ENCODE measurements around the gene MT3. TPM values are rescaled to one million over a fixed set of nuclear protein-coding genes. Genes with fewer than 3 reads are reported as not detected.
A peak's percentile ranks its signal among the peaks of the same experiment; 100 is the strongest.

Gene MT3
- polyA plus RNA-seq = not detected

DNA sequence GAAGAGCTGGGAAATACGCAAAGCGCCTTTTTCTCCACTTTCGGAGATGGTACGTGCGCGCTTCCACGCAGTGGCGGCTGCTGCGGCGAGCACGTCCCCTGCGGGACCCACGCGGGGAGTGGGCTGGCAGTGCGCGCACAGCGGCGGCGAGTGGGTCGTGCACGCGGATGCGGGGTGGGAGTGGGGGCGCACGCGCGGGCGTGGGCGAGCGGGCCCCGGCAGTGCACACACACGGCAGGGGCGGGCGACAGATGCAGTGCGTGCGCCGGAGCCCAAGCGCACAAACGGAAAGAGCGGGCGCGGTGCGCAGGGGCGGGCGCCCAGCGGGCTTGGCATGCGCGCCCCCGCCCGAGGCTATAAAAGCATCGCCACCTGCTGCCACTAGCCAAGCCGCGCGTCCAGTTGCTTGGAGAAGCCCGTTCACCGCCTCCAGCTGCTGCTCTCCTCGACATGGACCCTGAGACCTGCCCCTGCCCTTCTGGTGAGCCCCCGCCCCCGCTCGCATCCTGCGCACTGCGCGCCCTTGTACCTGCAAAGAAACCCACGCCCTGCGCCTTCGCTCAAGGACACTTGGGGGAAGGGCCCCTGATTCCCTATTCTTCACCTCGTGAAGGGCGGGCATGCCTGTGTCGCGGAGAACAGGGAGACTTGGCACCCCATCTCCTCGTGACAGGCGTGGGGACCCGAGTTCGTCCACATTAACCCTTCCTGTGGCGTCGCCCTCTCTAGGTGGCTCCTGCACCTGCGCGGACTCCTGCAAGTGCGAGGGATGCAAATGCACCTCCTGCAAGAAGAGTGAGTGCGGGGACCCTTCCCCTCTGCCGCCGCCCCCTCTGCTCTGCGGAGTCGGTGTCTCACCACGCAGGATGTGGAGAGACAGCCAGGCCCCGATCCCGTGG is at the start of gene MT3:
Gene MT3, plus strand, starts transcription at position 388 of the 899 bp plus-strand sequence. Its CDS starts 63 bp downstream, at position 451.
- peaks cover 0 to 4% (median 3%) of the 10 kb centered on the region in 3 donors for H3K4me1 Mint-ChIP-seq
- peaks cover 2% of the 10 kb centered on the region for H3K36me3 Mint-ChIP-seq
- no peak within 1 kb of the TSS for H3K27ac Mint-ChIP-seq
- H3K9me3 Mint-ChIP-seq = peaks cover 0 to 3% (median 0%) of the 10 kb centered on the region in 3 donors
- peaks cover 40% of the 10 kb centered on the region for H3K27me3 Mint-ChIP-seq
- H3K4me3 Mint-ChIP-seq = peak within 1 kb of the TSS in 3 of 4 donors; percentile 49 to 83 (median 75)

GRCh38 chr16:56539656-56540055 is 49.7 kb upstream of the MT3 start:
- peaks cover 11% of the 10 kb centered on the region for H3K27me3 Mint-ChIP-seq
- no peak overlapping the region for H3K4me3 Mint-ChIP-seq
- H3K9me3 Mint-ChIP-seq = peaks cover 0 to 2% (median 0%) of the 10 kb centered on the region in 3 donors
- H3K4me1 Mint-ChIP-seq = no peaks in the 10 kb centered on the region
- peaks cover 3% of the 10 kb centered on the region for H3K36me3 Mint-ChIP-seq
- no peak overlapping the region for H3K27ac Mint-ChIP-seq

DNA sequence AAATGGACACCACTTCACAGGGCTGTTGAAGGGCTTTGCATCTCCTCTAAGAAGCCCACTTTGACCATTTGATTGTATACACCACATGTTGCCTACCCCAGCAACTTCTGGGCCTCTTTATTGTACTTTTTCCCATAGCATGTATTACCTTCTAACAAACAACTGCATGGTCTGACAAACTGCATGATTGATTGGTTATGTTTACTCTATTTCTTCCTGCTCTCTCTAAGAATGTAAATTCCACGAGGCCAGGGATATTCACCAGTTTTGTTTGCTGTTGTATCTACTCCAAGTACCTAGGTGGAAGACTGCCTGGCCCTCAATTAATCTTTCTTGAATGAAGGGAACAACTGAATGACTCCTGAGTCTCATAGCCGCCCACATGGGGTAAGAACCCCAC is 47.3 kb upstream of the MT3 start:
- H3K9me3 Mint-ChIP-seq = peaks cover 0 to 2% (median 0%) of the 10 kb centered on the region in 3 donors
- H3K4me3 Mint-ChIP-seq = no peak overlapping the region
- peaks cover 6% of the 10 kb centered on the region for H3K27me3 Mint-ChIP-seq
- peaks cover 3% of the 10 kb centered on the region for H3K36me3 Mint-ChIP-seq
- no peak overlapping the region for H3K27ac Mint-ChIP-seq
- H3K4me1 Mint-ChIP-seq = no peaks in the 10 kb centered on the region

DNA sequence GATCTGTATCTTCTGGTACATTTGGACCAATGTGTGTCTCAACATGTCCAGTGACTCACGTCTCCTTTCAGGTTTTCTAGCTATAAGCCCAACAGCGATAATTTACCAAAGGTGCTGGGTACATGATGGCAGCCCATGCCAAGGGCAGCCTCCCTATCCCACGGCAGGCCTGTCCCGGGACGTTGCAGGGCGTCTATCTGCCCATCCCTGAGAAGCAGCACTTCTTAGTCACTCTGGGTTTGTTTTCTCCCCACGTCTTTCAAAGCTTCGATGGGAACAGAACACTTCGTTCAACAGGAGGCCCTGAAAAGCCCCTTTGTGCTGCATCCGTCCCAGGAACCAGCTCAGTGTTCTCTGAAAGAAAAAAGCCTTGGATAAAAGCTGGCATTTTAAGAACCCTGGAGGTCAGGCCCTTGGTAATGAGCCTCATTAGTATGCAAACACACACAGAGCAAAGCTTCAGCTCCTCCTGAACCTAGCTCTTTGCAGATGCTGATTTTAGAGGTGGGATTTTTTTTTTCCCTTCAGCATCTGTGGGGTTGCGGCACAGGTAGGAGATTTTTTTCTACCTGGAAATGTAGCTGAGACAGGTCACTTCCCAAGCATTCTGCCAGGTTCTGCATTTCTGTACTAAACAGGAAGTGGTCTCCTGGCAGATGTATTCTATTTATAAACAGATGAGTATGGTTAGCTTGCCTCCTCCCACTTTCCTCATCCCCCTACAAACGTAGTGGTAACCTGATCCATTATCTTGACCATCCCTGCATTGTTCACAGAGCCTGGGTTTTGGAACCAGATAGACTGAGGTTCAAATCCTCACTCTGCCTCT is 42.0 kb upstream of the MT3 start:
- H3K4me3 Mint-ChIP-seq = no peak overlapping the region
- H3K4me1 Mint-ChIP-seq = peaks cover 6 to 14% (median 8%) of the 10 kb centered on the region in 3 donors
- peaks cover 1% of the 10 kb centered on the region for H3K36me3 Mint-ChIP-seq
- H3K9me3 Mint-ChIP-seq = no peaks in the 10 kb centered on the region
- no peak overlapping the region for H3K27ac Mint-ChIP-seq
- H3K27me3 Mint-ChIP-seq = peaks cover 4% of the 10 kb centered on the region

- no peak overlapping the region for H3K27ac Mint-ChIP-seq
- H3K27me3 Mint-ChIP-seq = peaks cover 5% of the 10 kb centered on the region
- H3K9me3 Mint-ChIP-seq = no peaks in the 10 kb centered on the region
- peaks cover 6 to 14% (median 8%) of the 10 kb centered on the region in 3 donors for H3K4me1 Mint-ChIP-seq
- H3K4me3 Mint-ChIP-seq = no peak overlapping the region
- peaks cover 1% of the 10 kb centered on the region for H3K36me3 Mint-ChIP-seq
Measured at GRCh38 chr16:56547949-56548567, 41.3 kb upstream of the MT3 start.

- Mint-ChIP-seq H3K27ac (no peak overlapping the region), H3K4me1 (peaks cover 8 to 14% (median 9%) of the 10 kb centered on the region in 3 donors), H3K4me3 (no peak overlapping the region), H3K9me3 (no peaks in the 10 kb centered on the region), H3K36me3 (no peaks in the 10 kb centered on the region), H3K27me3 (peaks cover 5% of the 10 kb centered on the region)
Measured at GRCh38 chr16:56549161-56549560, 40.2 kb upstream of the MT3 start.

DNA sequence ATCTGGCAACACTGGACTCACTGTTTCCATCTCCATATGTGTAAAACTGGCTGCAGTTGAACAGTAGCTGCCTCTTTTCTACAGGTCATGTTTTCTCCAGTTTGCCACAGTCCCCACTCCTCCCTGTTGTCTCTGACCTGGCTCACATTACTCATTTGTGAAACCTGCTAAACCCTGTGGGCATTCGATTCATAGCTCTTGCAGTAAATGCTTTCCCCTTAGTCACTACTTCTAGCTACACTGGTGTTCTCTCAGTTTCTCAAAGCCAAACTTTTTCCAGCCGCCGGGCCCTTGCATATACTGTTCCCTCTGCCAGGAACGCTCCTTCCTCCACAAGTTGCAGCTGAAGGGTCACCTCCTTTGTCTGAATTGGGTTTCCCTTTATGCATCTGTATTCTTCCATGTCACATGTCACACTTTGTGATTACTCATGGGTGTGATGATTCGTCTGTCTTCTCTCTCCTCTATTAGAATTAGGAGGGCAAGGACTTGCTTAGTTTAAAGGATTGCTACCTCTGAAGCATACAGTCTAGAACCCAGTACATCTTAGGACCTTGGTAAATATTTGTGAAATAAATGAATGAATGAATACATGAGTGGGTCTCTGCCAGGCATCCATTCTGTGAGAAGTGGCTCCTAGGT is 39.5 kb upstream of the MT3 start:
- no peak overlapping the region for H3K27ac Mint-ChIP-seq

DNA sequence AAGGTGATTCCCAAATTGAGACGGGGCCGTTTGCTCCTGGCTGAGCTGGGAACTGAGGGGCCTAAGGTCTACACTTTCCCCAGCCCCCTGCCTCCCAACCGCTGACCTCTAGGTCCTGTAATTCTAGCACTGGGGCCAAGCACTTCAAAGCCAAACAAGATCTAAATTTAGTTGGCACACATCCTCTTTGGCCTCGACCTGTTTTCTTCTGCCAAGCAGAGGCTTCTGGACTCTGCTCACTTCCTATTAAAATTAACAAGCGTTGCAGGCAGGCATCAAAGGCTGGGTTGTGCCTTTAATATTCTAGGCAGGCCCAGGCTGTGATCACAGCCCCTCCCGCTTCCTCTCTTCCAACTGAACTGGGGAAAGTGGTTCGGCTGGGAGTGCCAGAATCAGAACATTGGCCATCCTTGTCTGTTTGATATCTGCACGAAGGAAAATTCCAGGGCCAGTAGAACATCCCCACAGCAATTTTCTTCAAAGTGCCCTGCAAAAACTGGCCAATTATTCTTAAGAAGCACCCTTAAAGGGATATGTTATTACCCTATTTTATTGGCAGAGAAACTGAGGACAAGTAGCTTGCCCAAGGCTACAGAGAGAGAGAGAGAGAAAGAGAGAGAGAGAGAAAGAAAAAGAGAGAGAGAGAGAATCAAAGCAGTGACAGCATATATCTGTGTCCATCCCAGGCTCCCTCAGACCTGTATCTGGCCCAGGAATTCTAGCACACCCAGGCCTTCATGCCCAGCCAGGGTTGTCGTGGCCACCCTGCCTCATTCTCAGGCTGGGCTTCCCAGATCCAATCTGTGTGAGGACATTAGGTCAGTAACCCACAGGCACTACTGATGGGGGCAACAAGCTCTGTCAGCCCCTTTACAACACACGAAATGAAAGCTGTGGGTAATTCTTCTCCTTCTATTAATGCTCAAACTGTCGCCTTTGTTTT is 37.3 kb upstream of the MT3 start:
- no peak overlapping the region for H3K27ac Mint-ChIP-seq
- H3K9me3 Mint-ChIP-seq = no peaks in the 10 kb centered on the region
- H3K4me1 Mint-ChIP-seq = peaks cover 8 to 14% (median 9%) of the 10 kb centered on the region in 3 donors
- peaks cover 14% of the 10 kb centered on the region for H3K27me3 Mint-ChIP-seq
- no peak overlapping the region for H3K4me3 Mint-ChIP-seq
- H3K36me3 Mint-ChIP-seq = no peaks in the 10 kb centered on the region

More for the DNA sequence above, 39.5 kb upstream of the MT3 start:
- peaks cover 8 to 14% (median 9%) of the 10 kb centered on the region in 3 donors for H3K4me1 Mint-ChIP-seq
- H3K4me3 Mint-ChIP-seq = peak overlapping the region in 1 of 4 donors; percentile 42
- no peaks in the 10 kb centered on the region for H3K9me3 Mint-ChIP-seq
- peaks cover 9% of the 10 kb centered on the region for H3K27me3 Mint-ChIP-seq
- no peaks in the 10 kb centered on the region for H3K36me3 Mint-ChIP-seq

DNA sequence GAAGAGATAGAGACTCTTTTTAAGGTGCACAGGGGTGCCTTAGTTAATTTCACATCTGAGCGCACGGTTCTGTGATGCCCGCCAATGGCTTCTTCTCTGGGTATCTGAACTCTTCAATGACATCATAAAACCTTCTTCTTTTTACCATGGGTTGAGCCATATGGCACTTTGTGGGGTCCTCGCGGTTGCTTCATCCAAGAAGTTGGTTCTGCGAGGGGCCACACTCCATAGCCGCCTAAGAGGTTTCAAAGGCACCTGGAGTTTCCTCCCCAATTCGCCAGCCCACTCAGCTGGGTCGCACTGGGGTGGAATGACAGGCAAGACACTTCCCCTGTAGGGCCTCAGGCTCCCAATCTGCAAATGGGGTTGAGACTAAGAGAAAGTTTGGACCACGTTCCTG is 34.9 kb upstream of the MT3 start:
- Mint-ChIP-seq H3K27ac (peak overlapping the region in 1 of 3 donors; percentile 57), H3K27me3 (peaks cover 19% of the 10 kb centered on the region), H3K9me3 (no peaks in the 10 kb centered on the region), H3K4me1 (peaks cover 0 to 5% (median 3%) of the 10 kb centered on the region in 3 donors), H3K36me3 (no peaks in the 10 kb centered on the region), H3K4me3 (no peak overlapping the region)

- H3K27ac Mint-ChIP-seq = no peak overlapping the region
- no peaks in the 10 kb centered on the region for H3K9me3 Mint-ChIP-seq
- no peak overlapping the region for H3K4me3 Mint-ChIP-seq
- H3K27me3 Mint-ChIP-seq = peaks cover 27% of the 10 kb centered on the region
- peaks cover 1% of the 10 kb centered on the region for H3K36me3 Mint-ChIP-seq
- H3K4me1 Mint-ChIP-seq = peaks cover 0 to 4% (median 0%) of the 10 kb centered on the region in 3 donors
Measured at GRCh38 chr16:56558024-56558747, 31.1 kb upstream of the MT3 start.

GRCh38 chr16:56559109-56559508 is 30.2 kb upstream of the MT3 start:
- Mint-ChIP-seq H3K27ac (no peak overlapping the region), H3K4me1 (peaks cover 0 to 3% (median 0%) of the 10 kb centered on the region in 3 donors), H3K4me3 (no peak overlapping the region), H3K27me3 (peaks cover 27% of the 10 kb centered on the region), H3K36me3 (peaks cover 1% of the 10 kb centered on the region), H3K9me3 (no peaks in the 10 kb centered on the region)

DNA sequence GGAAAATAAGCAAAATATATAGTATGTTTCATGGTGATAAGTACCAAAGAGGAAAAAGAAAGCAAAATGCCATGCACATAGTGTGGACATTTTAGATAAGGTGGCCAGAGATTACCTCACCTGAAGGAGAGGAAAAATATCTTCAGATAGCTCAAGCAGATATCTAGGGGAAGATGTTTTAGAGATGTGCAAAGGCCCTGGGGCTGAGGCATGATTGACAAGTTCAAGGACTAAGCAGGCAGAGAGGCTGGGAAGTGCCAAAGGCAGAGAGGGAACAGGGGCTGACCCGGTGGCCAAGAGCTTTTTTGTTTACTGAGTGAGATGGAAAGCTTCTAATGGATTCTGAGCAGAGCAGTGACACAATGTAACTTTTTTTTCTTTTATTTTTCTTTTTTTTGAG is 28.9 kb upstream of the MT3 start:
- no peak overlapping the region for H3K4me3 Mint-ChIP-seq
- peaks cover 18% of the 10 kb centered on the region for H3K27me3 Mint-ChIP-seq
- H3K36me3 Mint-ChIP-seq = peaks cover 1% of the 10 kb centered on the region
- no peak overlapping the region for H3K27ac Mint-ChIP-seq
- no peaks in the 10 kb centered on the region for H3K9me3 Mint-ChIP-seq
- peaks cover 0 to 3% (median 0%) of the 10 kb centered on the region in 3 donors for H3K4me1 Mint-ChIP-seq

GRCh38 chr16:56561126-56561525 is 28.2 kb upstream of the MT3 start:
- Mint-ChIP-seq H3K9me3 (no peaks in the 10 kb centered on the region), H3K27ac (no peak overlapping the region), H3K27me3 (peaks cover 18% of the 10 kb centered on the region), H3K4me3 (no peak overlapping the region), H3K36me3 (peaks cover 1% of the 10 kb centered on the region), H3K4me1 (peaks cover 0 to 3% (median 0%) of the 10 kb centered on the region in 3 donors)

Measured in IgD-negative memory B cell (primary cell).